HG03280 (cell line): ENCODE results near the gene FGF21.

Source experiments
- ATAC-seq: cut with Tn5 transposase; IDR thresholded peaks from one replicate; pipeline ENCODE4 v1.9.1; 2021; ENCODE audit warnings: mild to moderate bottlenecking, moderate library complexity; ENCODE audit not compliant: unreplicated experiment

Gene FGF21

GRCh38 chr19:48728911-48729664, 26.2 kb upstream of the FGF21 start:
- ATAC-seq, result no peak

DNA sequence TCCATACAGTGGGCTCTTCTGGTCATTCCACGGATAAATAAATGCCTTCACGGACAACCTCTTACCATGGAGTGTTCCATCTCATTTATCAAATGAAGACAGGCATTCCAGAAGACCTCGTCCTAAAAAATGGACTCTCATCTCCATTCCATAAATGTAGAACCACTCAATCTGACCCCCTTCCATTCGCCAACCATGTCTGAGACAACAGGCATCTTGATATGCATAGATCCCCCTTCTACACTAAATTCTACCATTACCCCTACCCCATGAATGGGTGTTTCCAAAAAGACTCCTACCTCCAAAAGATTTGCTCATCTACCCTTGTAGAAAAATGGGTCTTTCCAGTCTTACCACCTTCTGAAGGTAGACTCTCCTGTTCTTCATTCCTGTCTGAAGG, 23.9 kb upstream of the FGF21 start:
- ATAC-seq, result no peak

- ATAC-seq, result no peak
These were observed 20.7 kb upstream of the FGF21 start for GRCh38 chr19:48734625-48735024.

DNA sequence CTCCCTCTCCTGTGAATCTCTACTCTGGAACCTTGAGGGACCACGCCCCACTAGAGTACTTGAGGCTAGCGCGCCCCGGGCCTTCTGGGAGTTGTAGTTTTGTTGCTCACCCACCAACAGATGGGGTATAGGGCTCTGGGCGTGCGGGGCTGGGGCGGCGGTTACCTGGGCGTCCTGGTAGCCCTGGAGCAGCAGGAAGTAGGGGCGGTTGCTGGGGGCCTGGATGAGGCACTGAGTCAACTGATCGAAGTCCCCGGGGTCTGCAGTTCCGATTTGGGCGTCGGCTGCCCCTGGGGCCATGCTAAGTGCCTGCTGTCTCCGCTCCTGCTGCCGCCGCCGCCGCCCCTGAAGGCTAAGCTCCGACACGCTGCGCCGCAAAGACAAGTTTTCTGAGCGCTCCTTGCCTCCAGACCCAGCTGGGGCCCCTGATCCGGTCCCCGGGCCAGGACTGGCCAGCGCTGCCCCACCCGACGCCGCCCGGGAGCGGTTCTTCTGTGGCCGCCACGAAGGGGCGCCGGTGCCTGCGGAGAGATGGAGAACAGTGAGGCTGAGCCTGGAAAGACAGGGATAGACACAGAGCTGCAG, 20.2 kb upstream of the FGF21 start:
- no peak for ATAC-seq

DNA sequence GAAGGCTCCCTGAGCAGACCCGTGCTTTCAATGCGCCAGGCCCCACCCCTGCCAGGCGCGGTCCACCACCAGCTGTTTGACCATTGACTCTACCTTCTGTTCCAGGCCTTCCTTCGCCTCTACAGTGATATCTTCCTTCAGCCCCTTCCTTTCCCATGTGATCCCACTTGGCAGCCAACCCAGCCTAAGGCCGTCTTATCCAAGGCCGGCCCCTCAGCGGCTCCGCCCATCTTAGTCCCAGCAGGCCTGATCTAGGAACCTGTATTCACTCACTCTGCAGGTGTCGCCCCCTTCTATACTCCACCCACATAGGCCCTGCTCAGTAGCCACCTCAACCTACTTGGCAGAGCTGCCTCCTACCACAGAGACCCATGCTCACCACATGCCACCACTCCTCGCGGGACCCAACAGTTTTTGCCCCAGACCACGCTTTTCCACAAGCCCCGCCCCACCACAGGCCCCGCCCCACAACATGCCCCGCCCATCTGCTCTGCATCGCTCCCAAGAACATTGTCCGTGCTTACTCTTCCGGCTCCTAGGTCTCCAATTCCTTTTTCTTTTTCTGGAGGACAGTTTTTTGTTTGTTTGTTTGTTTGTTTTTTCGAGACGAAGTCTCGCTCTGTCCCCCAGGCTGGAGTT, 17.8 kb upstream of the FGF21 start:
- ATAC-seq, result no peak

GRCh38 chr19:48738557-48739403, 16.5 kb upstream of the FGF21 start:
- ATAC-seq, result peak; percentile 73

- ATAC-seq, result no peak
These were observed 15.7 kb upstream of the FGF21 start for GRCh38 chr19:48739404-48740163.

DNA sequence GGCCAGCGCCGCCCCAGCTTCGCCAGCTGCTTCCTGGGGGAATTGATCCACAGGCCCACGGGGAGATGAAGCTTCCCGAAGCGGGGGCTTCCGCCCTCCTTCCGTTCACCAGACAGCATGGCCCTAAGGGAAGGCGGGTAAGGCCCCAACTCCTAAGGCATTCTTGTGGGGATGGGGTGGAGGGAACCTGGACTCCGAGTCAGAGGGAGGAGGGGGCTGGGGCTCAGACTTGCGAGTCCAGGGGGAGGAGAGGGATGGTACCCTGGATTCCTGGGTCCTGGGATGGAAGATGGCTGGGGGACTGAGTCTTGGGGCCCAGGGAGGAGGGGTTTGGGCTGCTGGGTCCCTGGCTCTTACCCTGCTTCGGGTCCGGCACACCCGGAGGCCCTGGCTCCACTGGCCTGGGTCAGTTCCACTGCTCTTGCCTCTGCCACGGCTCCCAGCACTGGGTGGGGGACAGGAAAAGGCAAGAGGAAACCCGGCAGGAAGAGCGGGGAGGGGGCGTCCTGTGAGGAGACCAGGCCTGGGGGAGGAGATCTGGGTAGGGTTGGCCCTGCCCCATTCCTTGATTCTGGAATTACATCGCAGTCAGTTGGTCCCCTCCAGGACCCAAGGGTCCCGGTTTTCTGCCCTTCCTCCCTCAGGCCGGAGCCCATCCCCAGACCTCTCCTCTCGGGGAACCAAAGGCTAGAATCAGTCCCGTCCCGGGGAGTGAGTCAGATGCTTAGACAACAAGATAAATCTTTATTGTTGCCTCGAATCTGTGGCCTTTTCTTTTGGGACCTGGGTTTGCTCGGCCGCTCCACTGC, 15.0 kb upstream of the FGF21 start, which contains the start of gene RASIP1:
Gene RASIP1, minus strand, starts transcription at position 447 of the 809 bp plus-strand sequence. Its CDS starts 328 bp downstream, at position 119.
- no peak for ATAC-seq

DNA sequence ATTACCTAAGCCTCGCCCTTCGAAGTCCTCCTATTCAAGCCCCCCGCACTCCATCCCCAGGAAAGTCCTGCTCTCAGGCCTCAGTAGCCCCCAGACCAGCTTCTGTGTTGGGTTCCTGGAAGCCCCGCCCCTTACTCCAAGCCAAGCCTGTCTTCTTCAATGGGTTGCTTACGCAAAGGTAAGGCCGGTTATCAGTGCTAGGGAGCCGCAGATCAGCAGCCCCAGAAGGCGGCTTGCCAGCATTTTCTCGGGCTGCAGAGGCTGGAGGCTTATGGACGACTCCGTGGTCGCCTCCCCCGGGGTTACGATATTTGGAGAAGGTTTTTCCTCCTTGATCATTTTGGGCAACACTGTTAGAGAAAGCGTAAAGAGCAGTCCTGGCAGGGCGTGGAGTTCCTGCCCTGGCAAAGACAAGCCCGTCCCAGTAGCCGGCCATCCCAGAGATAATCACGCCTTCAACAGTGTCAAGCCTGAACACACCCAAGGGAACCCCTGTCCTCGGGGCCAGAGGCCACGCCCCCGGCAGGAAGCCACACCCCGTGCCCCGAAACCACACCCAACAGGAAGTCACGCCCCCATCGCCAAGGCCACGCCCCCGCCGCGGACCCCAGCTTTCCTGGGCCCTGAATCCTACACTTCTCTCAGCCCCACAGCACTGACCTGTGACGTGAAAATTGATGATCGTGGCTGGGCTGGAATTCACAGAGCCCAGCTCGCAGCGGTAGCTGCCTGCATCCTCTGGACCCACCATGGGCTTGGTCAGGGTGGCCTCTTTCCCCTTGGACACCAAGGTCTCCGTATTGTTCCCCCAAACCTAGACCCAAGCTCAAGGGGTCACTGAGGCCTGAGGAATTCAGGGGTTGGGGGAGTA, 14.0 kb upstream of the FGF21 start:
- ATAC-seq, result no peak

DNA sequence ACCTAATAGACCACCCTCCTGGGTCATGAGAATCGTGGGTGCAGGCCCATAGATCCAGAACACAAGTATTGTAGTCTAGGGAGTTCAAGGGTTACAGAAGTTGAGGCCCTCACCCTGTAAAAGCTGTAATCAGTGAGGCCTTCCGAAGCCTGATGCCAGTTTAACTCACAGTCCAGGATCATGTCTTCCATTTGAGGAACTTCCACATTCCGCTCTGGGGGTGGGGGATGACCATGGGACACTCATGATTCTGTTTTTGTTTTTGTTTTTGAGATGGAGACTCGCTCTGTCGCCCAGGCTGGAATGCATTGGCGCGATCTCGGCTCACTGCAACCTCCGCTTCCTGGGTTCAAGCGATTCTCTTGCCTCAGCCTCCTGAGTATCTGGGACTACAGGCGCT, 13.2 kb upstream of the FGF21 start:
- no peak for ATAC-seq

GRCh38 chr19:48745208-48745995, 9.9 kb upstream of the FGF21 start:
- no peak for ATAC-seq

- ATAC-seq, result no peak
These were observed 9.2 kb upstream of the FGF21 start for GRCh38 chr19:48746110-48746509.

- no peak for ATAC-seq
These were observed 8.4 kb upstream of the FGF21 start, which contains the start of gene IZUMO1 for GRCh38 chr19:48746738-48747575. TSS of gene IZUMO1 (minus strand) at chr19:48746909. CDS start at chr19:48745859, 1,050 bp downstream.

GRCh38 chr19:48749571-48750198, 5.6 kb upstream of the FGF21 start:
- ATAC-seq, result no peak

GRCh38 chr19:48750351-48750750, 5.0 kb upstream of the FGF21 start:
- no peak for ATAC-seq

GRCh38 chr19:48750771-48751504, 4.4 kb upstream of the FGF21 start:
- ATAC-seq, result no peak
